ENCODE data around the gene ABLIM3.

ABLIM3 gene

GRCh38 chr5:149282027-149282965, 141.0 kb downstream of the ABLIM3 start:
- Histone ChIP-seq H3K27me3 (ENCODE audit: control insufficient read depth, insufficient read depth, low read length) (peaks cover under 1% of the 10 kb centered on the region), H3K4me3 (ENCODE audit: low read depth, low read length) (no peak overlapping the region), H3K4me1 (ENCODE audit: control insufficient read depth, insufficient read depth, low read length) (no peaks in the 10 kb centered on the region), H3K36me3 (ENCODE audit: control insufficient read depth, insufficient read depth, low read length) (no peaks in the 10 kb centered on the region), H3K9ac (ENCODE audit: low read depth, low read length) (no peak overlapping the region), H3K9me3 (ENCODE audit: control insufficient read depth, insufficient read depth, low read length) (no peaks in the 10 kb centered on the region)

GRCh38 chr5:149282966-149283332, 141.7 kb downstream of the ABLIM3 start:
- no peak overlapping the region for H3K4me3 ChIP-seq (ENCODE audit: low read depth, low read length)
- no peak overlapping the region for H3K9ac ChIP-seq (ENCODE audit: low read depth, low read length)
- H3K27me3 ChIP-seq (ENCODE audit: control insufficient read depth, insufficient read depth, low read length), result no peaks in the 10 kb centered on the region
- no peaks in the 10 kb centered on the region for H3K9me3 ChIP-seq (ENCODE audit: control insufficient read depth, insufficient read depth, low read length)
- no peaks in the 10 kb centered on the region for H3K36me3 ChIP-seq (ENCODE audit: control insufficient read depth, insufficient read depth, low read length)
- H3K4me1 ChIP-seq (ENCODE audit: control insufficient read depth, insufficient read depth, low read length), result no peaks in the 10 kb centered on the region

GRCh38 chr5:149283626-149284480, 142.6 kb downstream of the ABLIM3 start:
- Histone ChIP-seq H3K4me1 (ENCODE audit: control insufficient read depth, insufficient read depth, low read length) (no peaks in the 10 kb centered on the region), H3K9me3 (ENCODE audit: control insufficient read depth, insufficient read depth, low read length) (no peaks in the 10 kb centered on the region), H3K9ac (ENCODE audit: low read depth, low read length) (no peak overlapping the region), H3K4me3 (ENCODE audit: low read depth, low read length) (no peak overlapping the region), H3K36me3 (ENCODE audit: control insufficient read depth, insufficient read depth, low read length) (no peaks in the 10 kb centered on the region), H3K27me3 (ENCODE audit: control insufficient read depth, insufficient read depth, low read length) (no peaks in the 10 kb centered on the region)

DNA sequence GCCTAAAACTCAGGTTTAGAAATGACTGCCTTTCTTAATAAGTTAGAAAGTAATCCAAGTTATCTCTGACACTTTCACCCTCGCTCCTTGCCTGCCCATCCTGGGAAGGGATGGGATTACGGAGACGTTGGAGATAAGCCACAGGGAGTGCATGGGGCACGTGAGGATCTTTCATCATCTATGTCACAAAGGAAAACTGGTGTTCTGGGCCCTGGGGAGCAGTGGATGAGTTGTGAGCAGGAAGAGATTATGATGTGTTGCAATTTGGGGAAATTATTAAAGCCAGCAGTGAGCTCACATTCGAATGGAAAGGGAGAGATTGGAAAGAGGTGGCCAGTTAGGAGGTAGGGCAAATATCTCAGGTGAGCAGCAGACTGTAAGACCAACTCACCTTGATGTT, 143.2 kb downstream of the ABLIM3 start:
- Histone ChIP-seq H3K9ac (ENCODE audit: low read depth, low read length) (no peak overlapping the region), H3K4me1 (ENCODE audit: control insufficient read depth, insufficient read depth, low read length) (no peaks in the 10 kb centered on the region), H3K36me3 (ENCODE audit: control insufficient read depth, insufficient read depth, low read length) (no peaks in the 10 kb centered on the region), H3K9me3 (ENCODE audit: control insufficient read depth, insufficient read depth, low read length) (no peaks in the 10 kb centered on the region), H3K4me3 (ENCODE audit: low read depth, low read length) (no peak overlapping the region), H3K27me3 (ENCODE audit: control insufficient read depth, insufficient read depth, low read length) (no peaks in the 10 kb centered on the region)

GRCh38 chr5:149285153-149285552, 143.9 kb downstream of the ABLIM3 start:
- H3K4me1 ChIP-seq (ENCODE audit: control insufficient read depth, insufficient read depth, low read length), result no peaks in the 10 kb centered on the region

DNA sequence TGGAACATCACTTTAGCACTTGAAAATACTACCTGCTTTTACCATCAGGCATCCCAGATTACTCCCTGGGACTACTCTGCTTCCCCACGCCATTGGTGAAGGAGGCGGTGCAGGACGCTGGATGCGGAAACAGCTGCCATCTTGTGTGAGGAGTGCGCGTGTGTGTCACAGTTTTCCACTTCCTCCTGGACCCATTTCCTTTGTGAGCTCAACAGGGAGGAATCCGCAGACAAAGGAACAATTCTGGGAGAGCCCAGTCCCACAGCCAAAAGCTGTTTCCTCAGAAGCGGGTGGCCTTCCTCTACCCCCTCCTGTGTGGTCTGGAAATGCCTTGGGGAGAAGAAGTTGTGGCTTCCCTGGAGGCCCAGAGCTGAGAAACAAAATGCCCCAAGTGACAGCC, 147.1 kb downstream of the ABLIM3 start:
- Histone ChIP-seq H3K9me3 (ENCODE audit: control insufficient read depth, insufficient read depth, low read length) (no peaks in the 10 kb centered on the region), H3K9ac (ENCODE audit: low read depth, low read length) (no peak overlapping the region), H3K4me1 (ENCODE audit: control insufficient read depth, insufficient read depth, low read length) (no peaks in the 10 kb centered on the region), H3K4me3 (ENCODE audit: low read depth, low read length) (no peak overlapping the region), H3K27me3 (ENCODE audit: control insufficient read depth, insufficient read depth, low read length) (no peaks in the 10 kb centered on the region), H3K36me3 (ENCODE audit: control insufficient read depth, insufficient read depth, low read length) (no peaks in the 10 kb centered on the region)

More at GRCh38 chr5:149285153-149285552, 143.9 kb downstream of the ABLIM3 start:
- no peaks in the 10 kb centered on the region for H3K36me3 ChIP-seq (ENCODE audit: control insufficient read depth, insufficient read depth, low read length)
- no peak overlapping the region for H3K9ac ChIP-seq (ENCODE audit: low read depth, low read length)
- H3K4me3 ChIP-seq (ENCODE audit: low read depth, low read length), result no peak overlapping the region
- no peaks in the 10 kb centered on the region for H3K27me3 ChIP-seq (ENCODE audit: control insufficient read depth, insufficient read depth, low read length)
- H3K9me3 ChIP-seq (ENCODE audit: control insufficient read depth, insufficient read depth, low read length), result no peaks in the 10 kb centered on the region

GRCh38 chr5:149289301-149289700, 148.0 kb downstream of the ABLIM3 start:
- Histone ChIP-seq H3K4me1 (ENCODE audit: control insufficient read depth, insufficient read depth, low read length) (no peaks in the 10 kb centered on the region), H3K4me3 (ENCODE audit: low read depth, low read length) (no peak overlapping the region), H3K9me3 (ENCODE audit: control insufficient read depth, insufficient read depth, low read length) (no peaks in the 10 kb centered on the region), H3K27me3 (ENCODE audit: control insufficient read depth, insufficient read depth, low read length) (no peaks in the 10 kb centered on the region), H3K9ac (ENCODE audit: low read depth, low read length) (no peak overlapping the region), H3K36me3 (ENCODE audit: control insufficient read depth, insufficient read depth, low read length) (no peaks in the 10 kb centered on the region)

DNA sequence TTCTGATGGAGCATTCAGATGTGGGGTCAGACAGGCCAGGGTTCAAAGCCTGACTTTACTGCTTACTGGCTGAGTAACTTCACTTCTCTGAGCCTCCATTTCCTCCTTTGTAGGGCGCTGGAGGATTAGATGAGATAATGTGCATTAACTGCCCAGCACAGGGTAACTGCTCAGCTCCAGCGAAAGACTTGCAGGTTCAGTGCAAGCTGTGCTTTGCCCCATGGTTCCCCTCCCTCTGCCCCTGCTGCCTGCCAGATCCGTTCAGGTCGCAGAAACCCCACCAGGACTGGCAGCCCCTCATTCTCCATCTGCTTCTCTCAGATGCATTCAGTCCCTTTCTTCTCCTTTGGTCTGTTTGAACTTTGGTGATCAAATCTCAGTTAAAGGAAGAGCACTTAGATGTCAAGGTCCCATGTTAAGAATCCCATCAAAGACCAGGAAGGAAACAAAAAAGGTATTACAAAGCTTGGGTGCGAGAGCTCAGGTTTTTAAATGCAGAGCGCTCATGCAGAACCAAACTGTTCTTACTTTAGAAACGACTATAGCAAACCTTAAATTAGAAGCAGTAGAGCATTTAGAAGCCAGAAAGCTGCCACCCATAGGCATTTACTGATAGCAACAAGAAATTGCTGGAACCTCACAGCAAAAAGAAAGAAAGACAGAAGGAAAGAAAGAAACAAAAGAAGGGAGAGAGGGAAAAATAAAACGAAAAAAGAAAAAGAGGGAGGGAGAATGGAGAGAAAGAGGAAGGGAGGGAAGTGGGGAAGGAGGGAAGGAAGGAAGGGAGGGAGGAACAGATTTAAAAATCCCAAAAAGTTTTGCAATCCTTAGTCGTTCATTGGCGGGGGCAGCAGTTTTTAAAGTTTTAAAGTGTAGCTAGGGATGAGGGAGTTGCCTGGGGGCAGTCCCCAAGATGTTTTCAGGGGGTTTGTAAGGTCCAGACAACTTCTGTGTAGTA, 153.9 kb downstream of the ABLIM3 start:
- no peaks in the 10 kb centered on the region for H3K4me1 ChIP-seq (ENCODE audit: control insufficient read depth, insufficient read depth, low read length)
- no peaks in the 10 kb centered on the region for H3K27me3 ChIP-seq (ENCODE audit: control insufficient read depth, insufficient read depth, low read length)
- H3K36me3 ChIP-seq (ENCODE audit: control insufficient read depth, insufficient read depth, low read length), result no peaks in the 10 kb centered on the region
- H3K4me3 ChIP-seq (ENCODE audit: low read depth, low read length), result no peak overlapping the region
- no peak overlapping the region for H3K9ac ChIP-seq (ENCODE audit: low read depth, low read length)
- H3K9me3 ChIP-seq (ENCODE audit: control insufficient read depth, insufficient read depth, low read length), result no peaks in the 10 kb centered on the region

DNA sequence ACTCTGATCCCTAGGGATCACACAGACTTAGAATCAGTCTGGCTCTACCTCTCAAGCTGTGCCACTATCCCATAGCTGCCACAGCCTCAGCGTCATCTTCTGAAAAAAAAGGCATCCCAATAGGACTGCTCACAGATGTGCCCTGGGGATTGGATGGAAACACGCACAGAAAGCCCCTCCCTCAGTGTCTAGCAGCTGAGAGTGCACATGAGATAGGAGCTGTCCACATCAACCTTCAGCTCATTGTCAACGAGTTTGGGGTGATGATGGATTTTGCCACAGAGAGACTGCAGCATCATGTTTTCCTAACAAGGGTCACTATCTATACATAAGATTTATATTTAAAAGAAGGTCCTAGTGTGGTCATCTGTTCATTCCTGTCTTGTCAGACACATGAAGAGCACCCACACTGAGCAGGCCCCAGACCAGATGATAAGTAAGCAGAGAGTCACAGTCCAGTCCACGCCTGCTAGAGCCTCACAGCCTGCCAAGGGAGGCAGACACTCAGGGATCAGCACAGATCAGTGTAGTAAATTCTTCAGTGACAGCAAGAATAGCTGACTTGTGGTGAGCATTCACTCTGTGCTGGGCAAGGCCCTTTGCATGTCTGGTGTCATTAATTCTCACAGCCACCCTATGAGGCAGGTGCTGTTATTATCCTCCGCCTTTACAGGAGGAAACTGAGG, 156.2 kb downstream of the ABLIM3 start:
- Histone ChIP-seq H3K9ac (ENCODE audit: low read depth, low read length) (no peak overlapping the region), H3K4me1 (ENCODE audit: control insufficient read depth, insufficient read depth, low read length) (no peaks in the 10 kb centered on the region), H3K9me3 (ENCODE audit: control insufficient read depth, insufficient read depth, low read length) (no peaks in the 10 kb centered on the region), H3K27me3 (ENCODE audit: control insufficient read depth, insufficient read depth, low read length) (no peaks in the 10 kb centered on the region), H3K4me3 (ENCODE audit: low read depth, low read length) (no peak overlapping the region), H3K36me3 (ENCODE audit: control insufficient read depth, insufficient read depth, low read length) (no peaks in the 10 kb centered on the region)

GRCh38 chr5:149298163-149298562, 156.9 kb downstream of the ABLIM3 start:
- Histone ChIP-seq H3K9ac (ENCODE audit: low read depth, low read length) (no peak overlapping the region), H3K9me3 (ENCODE audit: control insufficient read depth, insufficient read depth, low read length) (no peaks in the 10 kb centered on the region), H3K27me3 (ENCODE audit: control insufficient read depth, insufficient read depth, low read length) (no peaks in the 10 kb centered on the region), H3K4me3 (ENCODE audit: low read depth, low read length) (no peak overlapping the region), H3K36me3 (ENCODE audit: control insufficient read depth, insufficient read depth, low read length) (no peaks in the 10 kb centered on the region), H3K4me1 (ENCODE audit: control insufficient read depth, insufficient read depth, low read length) (no peaks in the 10 kb centered on the region)
